IPS-NIHi7 (cell line): ENCODE data around the gene CARD10.
A peak's percentile ranks its signal among the peaks of the same experiment; 100 is the strongest.

Experiments
- DNase-seq: peaks from one replicate; pipeline ENCODE4 v3.0.0; 2012; ENCODE audit warnings: mixed read lengths; ENCODE audit errors: extremely low spot score

Gene CARD10, protein sequence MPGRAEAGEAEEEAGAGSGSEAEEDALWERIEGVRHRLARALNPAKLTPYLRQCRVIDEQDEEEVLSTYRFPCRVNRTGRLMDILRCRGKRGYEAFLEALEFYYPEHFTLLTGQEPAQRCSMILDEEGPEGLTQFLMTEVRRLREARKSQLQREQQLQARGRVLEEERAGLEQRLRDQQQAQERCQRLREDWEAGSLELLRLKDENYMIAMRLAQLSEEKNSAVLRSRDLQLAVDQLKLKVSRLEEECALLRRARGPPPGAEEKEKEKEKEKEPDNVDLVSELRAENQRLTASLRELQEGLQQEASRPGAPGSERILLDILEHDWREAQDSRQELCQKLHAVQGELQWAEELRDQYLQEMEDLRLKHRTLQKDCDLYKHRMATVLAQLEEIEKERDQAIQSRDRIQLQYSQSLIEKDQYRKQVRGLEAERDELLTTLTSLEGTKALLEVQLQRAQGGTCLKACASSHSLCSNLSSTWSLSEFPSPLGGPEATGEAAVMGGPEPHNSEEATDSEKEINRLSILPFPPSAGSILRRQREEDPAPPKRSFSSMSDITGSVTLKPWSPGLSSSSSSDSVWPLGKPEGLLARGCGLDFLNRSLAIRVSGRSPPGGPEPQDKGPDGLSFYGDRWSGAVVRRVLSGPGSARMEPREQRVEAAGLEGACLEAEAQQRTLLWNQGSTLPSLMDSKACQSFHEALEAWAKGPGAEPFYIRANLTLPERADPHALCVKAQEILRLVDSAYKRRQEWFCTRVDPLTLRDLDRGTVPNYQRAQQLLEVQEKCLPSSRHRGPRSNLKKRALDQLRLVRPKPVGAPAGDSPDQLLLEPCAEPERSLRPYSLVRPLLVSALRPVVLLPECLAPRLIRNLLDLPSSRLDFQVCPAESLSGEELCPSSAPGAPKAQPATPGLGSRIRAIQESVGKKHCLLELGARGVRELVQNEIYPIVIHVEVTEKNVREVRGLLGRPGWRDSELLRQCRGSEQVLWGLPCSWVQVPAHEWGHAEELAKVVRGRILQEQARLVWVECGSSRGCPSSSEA

GRCh38 chr22:37519268-37520195, at the start of gene CARD10:
Gene CARD10, minus strand, starts transcription at chr22:37519415. Its CDS starts 215 bp downstream, at chr22:37519200.
- peak; percentile 71 for DNase-seq

GRCh38 chr22:37568448-37569008, 49.3 kb upstream of the CARD10 start:
- DNase-seq = no peak

DNA sequence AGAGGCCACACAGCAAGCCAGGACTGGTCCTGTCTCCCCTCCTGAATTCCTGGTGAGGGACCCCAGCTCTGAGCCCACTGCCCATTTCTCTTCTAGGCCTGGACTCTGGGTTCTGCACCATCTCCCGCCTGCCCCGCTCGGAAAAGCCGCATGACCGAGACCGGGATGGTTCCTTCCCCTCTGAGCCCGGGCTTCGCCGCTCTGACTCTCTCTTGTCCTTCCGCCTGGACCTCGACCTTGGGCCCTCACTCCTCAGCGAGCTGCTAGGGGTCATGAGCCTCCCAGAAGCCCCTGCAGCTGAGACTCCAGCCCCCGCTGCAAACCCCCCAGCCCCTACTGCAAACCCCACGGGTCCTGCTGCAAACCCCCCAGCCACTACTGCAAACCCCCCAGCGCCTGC, 48.8 kb upstream of the CARD10 start:
- DNase-seq = no peak

DNA sequence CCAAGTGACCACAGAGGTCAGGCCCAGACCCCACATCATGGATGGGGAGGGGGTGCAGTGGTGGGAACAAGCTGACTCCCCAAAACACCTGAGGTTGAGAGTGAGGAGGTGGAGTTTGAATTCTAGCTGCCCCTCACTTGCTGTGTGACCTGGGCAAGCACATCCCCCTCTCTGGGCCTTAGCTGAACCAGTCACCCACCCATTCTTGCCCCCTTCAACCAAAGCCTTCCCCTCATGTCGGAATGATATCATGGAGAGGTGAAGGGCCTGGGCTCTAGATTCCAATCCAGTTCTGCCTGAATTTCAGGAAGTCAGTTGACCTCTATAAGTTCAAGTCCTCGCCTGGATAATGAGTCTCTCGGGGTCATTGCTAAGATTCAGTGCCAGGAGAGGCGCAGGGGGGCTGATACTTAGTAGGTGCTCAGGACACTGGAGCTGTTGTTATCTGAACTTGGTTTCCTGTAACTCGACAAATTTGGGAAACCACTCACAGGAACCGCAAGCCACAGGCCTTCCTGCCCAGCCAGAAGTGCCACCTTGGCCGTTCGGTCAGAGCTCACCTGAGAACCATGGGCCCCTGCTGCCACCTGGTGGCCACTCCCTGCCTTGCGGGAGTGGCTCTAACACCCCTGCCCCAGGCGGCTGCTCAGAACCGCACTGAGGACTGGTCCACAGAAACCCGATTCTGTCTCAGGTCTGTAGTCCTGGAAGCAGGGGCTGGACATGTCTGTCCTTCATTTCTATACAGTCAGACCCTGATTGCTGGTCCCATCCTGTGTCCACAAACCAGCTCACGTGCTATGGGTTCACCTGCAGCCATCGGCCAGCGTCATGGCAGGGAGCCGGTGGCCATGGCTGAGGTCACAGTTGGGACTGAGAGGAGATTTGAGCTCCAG, 47.9 kb upstream of the CARD10 start:
- DNase-seq = peak; percentile 82

- no peak for DNase-seq
Measured at GRCh38 chr22:37566329-37566837, 47.2 kb upstream of the CARD10 start.

- no peak for DNase-seq
Measured at GRCh38 chr22:37565830-37566229, 46.6 kb upstream of the CARD10 start.

DNA sequence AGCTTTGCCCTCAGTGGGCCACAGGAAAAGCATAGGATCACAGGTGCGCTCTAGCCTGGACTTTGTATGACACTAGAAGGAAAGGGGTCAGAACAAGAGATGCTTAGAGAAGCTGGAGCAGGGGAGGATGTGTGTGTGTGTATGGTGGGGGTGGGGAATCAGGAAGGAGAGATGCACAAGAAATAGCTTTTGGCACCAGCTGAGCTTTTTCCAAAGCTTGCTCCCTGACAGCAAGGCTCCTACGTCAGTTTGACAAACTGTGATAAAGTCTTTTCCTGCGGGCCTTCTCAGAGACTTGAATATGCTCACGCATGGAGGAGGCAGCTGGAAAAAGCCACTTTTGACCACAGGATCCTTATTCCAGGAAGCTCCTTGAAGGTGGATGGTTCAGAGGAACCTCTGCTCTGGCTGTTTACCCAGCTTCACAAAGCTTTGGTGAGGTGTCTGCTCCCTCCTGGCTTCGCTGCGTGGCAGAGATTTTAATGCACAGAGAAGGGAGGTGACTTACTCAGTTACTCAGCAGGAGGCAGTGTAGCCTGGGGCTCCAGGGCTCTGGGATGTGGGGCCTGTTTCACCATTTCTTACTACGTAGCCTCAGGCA, 45.0 kb upstream of the CARD10 start:
- no peak for DNase-seq

- no peak for DNase-seq
Measured at GRCh38 chr22:37563153-37564081, 44.2 kb upstream of the CARD10 start.

DNA sequence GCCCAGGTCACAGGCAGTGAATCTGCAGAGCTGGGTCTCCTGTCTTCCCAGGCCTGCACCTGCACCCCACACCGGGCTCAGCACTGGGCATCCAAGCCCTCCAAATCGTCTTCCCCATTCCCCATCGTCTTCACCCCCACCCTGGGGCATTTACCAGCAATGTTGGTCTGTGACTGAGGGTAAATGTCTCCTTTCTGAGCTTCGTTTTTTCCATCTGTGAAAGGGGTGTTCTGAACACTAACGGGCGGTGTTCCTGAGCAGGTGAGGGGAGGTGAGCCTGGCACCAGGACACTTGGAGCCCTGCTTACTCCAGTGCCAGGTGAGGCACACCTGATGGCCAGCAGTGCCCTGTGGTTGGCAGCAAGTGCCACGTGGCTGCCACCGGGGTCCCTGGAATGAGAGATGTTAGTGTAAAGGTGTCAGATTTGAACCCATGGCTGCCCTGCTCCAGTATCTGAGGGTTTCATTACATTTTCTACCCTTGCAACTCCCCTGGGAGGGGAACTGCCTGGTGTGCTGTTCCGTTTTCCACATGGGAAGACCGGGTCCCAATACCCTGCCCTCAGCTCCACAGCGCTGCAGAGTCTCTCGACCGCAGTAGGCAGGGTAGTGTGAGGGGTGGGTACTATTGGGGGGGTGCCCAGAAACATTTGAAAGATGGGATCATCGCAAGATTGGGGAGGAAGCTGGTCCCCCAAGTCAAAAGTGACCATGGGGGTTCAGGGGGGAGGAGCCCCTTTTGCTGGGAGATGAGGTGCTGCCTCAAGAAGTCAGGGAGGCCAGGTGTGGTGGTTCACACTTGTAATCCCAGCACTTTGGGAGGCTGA, 43.0 kb upstream of the CARD10 start:
- DNase-seq = no peak

- peak; percentile 85 for DNase-seq
Measured at GRCh38 chr22:37561212-37562048, 42.2 kb upstream of the CARD10 start.

- DNase-seq = no peak
Measured at GRCh38 chr22:37560608-37561211, 41.5 kb upstream of the CARD10 start.

GRCh38 chr22:37559901-37560607, 40.8 kb upstream of the CARD10 start, which contains the start of gene CDC42EP1:
Gene CDC42EP1, plus strand, starts transcription at chr22:37560480. Its CDS starts 5,870 bp downstream, at chr22:37566350.
- peak; percentile 68 for DNase-seq

DNA sequence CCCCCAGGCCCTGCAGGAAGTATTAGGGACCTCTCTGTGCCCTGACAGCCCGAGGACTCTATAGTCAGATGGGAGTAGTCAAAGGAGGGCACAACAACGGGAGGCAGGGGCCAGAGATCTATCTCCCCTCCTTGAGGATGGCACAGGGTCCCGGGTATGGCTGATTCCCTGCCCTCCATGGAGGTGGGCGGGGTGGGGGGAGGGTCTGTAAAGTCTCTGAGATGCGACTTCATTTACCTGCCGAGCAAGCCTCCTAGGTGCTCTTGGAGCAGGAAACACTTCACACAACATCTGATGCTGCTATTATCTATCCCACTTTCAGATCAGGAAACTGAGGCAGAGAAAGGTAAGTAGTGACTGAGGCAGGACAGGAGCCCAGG, 40.3 kb upstream of the CARD10 start:
- DNase-seq = no peak

GRCh38 chr22:37558815-37559214, 39.6 kb upstream of the CARD10 start:
- no peak for DNase-seq

- DNase-seq = no peak
Measured at GRCh38 chr22:37557321-37558001, 38.2 kb upstream of the CARD10 start.
